HepG2 (cell line): ENCODE measurements around the gene HS3ST4.

Source experiments
- CTCF ChIP-seq: sonication (generic); formaldehyde crosslinking; IDR thresholded peaks from 2 replicates; pipeline ENCODE4 v1.5.0; 2020; ENCODE audit warnings: mild to moderate bottlenecking, missing genetic modification reagents, moderate library complexity
- JUND ChIP-seq: sonication (generic); formaldehyde crosslinking; IDR thresholded peaks from 2 replicates; pipeline ENCODE4 v1.8.0; 2022; ENCODE audit warnings: mild to moderate bottlenecking, missing genetic modification reagents
- KDM3A ChIP-seq: IDR thresholded peaks from 2 replicates; pipeline ENCODE4 v1.6.1; 2018; ENCODE audit warnings: low read depth, missing compliant biosample characterization
- SMARCC2 ChIP-seq: fragments of 450-650 bp; IDR thresholded peaks from 2 replicates; pipeline ENCODE4 v1.6.1; 2017; ENCODE audit warnings: antibody characterized with exemption, mild to moderate bottlenecking
- ZC3H4 ChIP-seq: sonication (generic); formaldehyde crosslinking; IDR thresholded peaks from 2 replicates; pipeline ENCODE4 v1.4.0; 2020; ENCODE audit warnings: missing genetic modification reagents, borderline replicate concordance
- ZNF629 ChIP-seq: sonication (generic); formaldehyde crosslinking; conservative IDR thresholded peaks from 2 replicates; pipeline ENCODE4 v1.5.0; 2020; ENCODE audit warnings: missing genetic modification reagents
- TF ChIP-seq, protein P1 (sequence below): sonication (generic); formaldehyde crosslinking; IDR thresholded peaks from 2 replicates; pipeline ENCODE4 v1.4.0; 2020; ENCODE audit warnings: low read depth, mild to moderate bottlenecking, missing genetic modification reagents
- TF ChIP-seq, protein P2 (sequence below), 2 experiments: IDR thresholded peaks; 2 replicates each; pipeline ENCODE4 v1.6.1; 2011 to 2012; ENCODE audit warnings: low read length in 2 of 2, borderline replicate concordance in 1 of 2, low read depth in 1 of 2, mild to moderate bottlenecking in 1 of 2, moderate library complexity in 1 of 2

GRCh38 chr16:25910971-25911370 lies 219.2 kb downstream of the HS3ST4 start:
- TF ChIP-seq, protein P1, sequence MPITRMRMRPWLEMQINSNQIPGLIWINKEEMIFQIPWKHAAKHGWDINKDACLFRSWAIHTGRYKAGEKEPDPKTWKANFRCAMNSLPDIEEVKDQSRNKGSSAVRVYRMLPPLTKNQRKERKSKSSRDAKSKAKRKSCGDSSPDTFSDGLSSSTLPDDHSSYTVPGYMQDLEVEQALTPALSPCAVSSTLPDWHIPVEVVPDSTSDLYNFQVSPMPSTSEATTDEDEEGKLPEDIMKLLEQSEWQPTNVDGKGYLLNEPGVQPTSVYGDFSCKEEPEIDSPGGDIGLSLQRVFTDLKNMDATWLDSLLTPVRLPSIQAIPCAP: no peak
- no peak for TF ChIP-seq SMARCC2
- TF ChIP-seq JUND: no peak
- no peak for TF ChIP-seq ZNF629
- no peak for TF ChIP-seq ZC3H4
- TF ChIP-seq, protein P2, sequence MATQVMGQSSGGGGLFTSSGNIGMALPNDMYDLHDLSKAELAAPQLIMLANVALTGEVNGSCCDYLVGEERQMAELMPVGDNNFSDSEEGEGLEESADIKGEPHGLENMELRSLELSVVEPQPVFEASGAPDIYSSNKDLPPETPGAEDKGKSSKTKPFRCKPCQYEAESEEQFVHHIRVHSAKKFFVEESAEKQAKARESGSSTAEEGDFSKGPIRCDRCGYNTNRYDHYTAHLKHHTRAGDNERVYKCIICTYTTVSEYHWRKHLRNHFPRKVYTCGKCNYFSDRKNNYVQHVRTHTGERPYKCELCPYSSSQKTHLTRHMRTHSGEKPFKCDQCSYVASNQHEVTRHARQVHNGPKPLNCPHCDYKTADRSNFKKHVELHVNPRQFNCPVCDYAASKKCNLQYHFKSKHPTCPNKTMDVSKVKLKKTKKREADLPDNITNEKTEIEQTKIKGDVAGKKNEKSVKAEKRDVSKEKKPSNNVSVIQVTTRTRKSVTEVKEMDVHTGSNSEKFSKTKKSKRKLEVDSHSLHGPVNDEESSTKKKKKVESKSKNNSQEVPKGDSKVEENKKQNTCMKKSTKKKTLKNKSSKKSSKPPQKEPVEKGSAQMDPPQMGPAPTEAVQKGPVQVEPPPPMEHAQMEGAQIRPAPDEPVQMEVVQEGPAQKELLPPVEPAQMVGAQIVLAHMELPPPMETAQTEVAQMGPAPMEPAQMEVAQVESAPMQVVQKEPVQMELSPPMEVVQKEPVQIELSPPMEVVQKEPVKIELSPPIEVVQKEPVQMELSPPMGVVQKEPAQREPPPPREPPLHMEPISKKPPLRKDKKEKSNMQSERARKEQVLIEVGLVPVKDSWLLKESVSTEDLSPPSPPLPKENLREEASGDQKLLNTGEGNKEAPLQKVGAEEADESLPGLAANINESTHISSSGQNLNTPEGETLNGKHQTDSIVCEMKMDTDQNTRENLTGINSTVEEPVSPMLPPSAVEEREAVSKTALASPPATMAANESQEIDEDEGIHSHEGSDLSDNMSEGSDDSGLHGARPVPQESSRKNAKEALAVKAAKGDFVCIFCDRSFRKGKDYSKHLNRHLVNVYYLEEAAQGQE (IDR thresholded peaks at IDR 0.05; ENCODE audit: borderline replicate concordance in 1 of 2, low read depth in 1 of 2, low read length in 2 of 2): no peak
- no peak for TF ChIP-seq KDM3A (CRISPR knock-in tag)
- TF ChIP-seq CTCF (CRISPR knock-in tag): no peak
